Lung (tissue), 12 donors: ENCODE results near the gene RMC1. TPM values are rescaled to one million over a fixed set of nuclear protein-coding genes. Genes with fewer than 3 reads are reported as not detected.

Source experiments
- ATAC-seq: fragments of 200-7000 bp; cut with Tn5 transposase; one replicate; pipeline ENCODE4 v1.9.1; 2020; ENCODE audit warnings: moderate number of reproducible peaks; ENCODE audit not compliant: insufficient read depth, low FRiP score
- DNase-seq, 3 donors: peaks; one replicate each; pipeline ENCODE4 v3.0.0-alpha.2; 2013 to 2017
- H3K27ac ChIP-seq, 2 donors: one replicate each; pipeline ENCODE4 v1.5.1; 2013; ENCODE audit warnings: mild to moderate bottlenecking in 2 of 2, moderate library complexity in 2 of 2, control low read depth in 1 of 2, inconsistent platforms in 1 of 2, low read depth in 1 of 2, low read length in 1 of 2
- H3K27me3 ChIP-seq, 3 donors: one replicate each; pipeline ENCODE4 v1.5.1; 2013; ENCODE audit warnings: low read length in 2 of 3; ENCODE audit not compliant: control insufficient read depth in 3 of 3, insufficient read depth in 3 of 3
- H3K36me3 ChIP-seq, 4 donors: one replicate each; pipeline ENCODE4 v1.5.1; 2013; ENCODE audit warnings: low read length in 4 of 4, mild to moderate bottlenecking in 1 of 4, moderate library complexity in 1 of 4; ENCODE audit not compliant: control insufficient read depth in 4 of 4, insufficient read depth in 4 of 4
- H3K4me1 ChIP-seq, 5 donors: one replicate each; pipeline ENCODE4 v1.5.1; 2013; ENCODE audit warnings: low read length in 5 of 5, mild to moderate bottlenecking in 2 of 5, moderate library complexity in 1 of 5; ENCODE audit not compliant: control insufficient read depth in 5 of 5, insufficient read depth in 5 of 5
- H3K4me3 ChIP-seq: one replicate; pipeline ENCODE4 v1.5.1; 2013; ENCODE audit warnings: mild to moderate bottlenecking, control low read depth, moderate library complexity
- H3K9ac ChIP-seq, 2 donors: one replicate each; pipeline ENCODE4 v1.5.1; 2013; ENCODE audit warnings: low read length in 2 of 2, control low read depth in 1 of 2; ENCODE audit not compliant: insufficient read depth in 1 of 2
- H3K9me3 ChIP-seq, 4 donors: one replicate each; pipeline ENCODE4 v1.5.1; 2013; ENCODE audit warnings: low read length in 3 of 4, mild to moderate bottlenecking in 1 of 4, moderate library complexity in 1 of 4; ENCODE audit not compliant: control insufficient read depth in 4 of 4, insufficient read depth in 3 of 4
- WGBS, 2 donors: extraction: QIAGEN DNeasy Blood & Tissue Kit; methylation state at CpG; one replicate each; pipeline ENCODE4 v1.1.7; 2013; 5-methylcytosine and 5-hydroxymethylcytosine counted together
- polyA plus RNA-seq, 2 donors: library from polyadenylated mRNA; stranded (reverse); fragments of 200-250 nt; gene quantifications; one replicate each; pipeline ENCODE4 v1.2.1, GENCODE V29; 2013
- total RNA-seq, 2 donors: library from RNA; depleted of rRNA in 1 of 2; stranded (reverse); fragments of >200 nt in 1 of 2; gene quantifications; one replicate each; pipeline ENCODE4 v1.2.1, GENCODE V29; 2014 to 2021
- TF ChIP-seq, protein P1 (sequence below): IDR thresholded peaks from 2 replicates; pipeline ENCODE4 v1.5.1; 2012; ENCODE audit warnings: mild to moderate bottlenecking; ENCODE audit errors: control extremely low read depth, extremely low read depth
- donor health status: control.
- donor health status: control.
- donor health status: Bipolar disorder and iron deficiency.
- donor health status: healthy.
- donor health status: DM: yes; HTN: yes; CAD: no.

RMC1 gene
- total and polyA plus RNA-seq, 4 donors = 28.2 to 71.3 (median 32.2) TPM

DNA sequence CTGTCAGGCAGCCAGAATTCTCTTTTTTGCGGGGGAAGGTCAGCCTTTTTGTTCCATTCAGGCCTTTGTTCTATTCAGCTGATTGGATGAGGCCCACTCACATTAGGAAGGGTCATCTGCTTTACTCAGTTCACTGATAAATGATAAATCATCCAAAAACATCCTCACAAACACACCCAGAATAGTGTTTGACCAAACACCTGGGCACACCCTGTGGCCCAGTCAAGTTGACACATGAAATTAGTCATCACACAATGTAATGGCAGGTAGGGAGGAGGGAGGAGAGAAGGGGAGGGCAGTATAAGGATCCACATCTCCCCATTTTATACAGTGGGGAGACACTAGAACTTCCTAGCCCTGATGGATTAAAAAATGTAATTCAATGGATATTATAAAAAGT lies 8.3 kb upstream of the RMC1 start:
- no peak for ATAC-seq
- Histone ChIP-seq H3K9ac (no peak overlapping the region), H3K27me3 (no peaks in the 10 kb centered on the region)

DNA sequence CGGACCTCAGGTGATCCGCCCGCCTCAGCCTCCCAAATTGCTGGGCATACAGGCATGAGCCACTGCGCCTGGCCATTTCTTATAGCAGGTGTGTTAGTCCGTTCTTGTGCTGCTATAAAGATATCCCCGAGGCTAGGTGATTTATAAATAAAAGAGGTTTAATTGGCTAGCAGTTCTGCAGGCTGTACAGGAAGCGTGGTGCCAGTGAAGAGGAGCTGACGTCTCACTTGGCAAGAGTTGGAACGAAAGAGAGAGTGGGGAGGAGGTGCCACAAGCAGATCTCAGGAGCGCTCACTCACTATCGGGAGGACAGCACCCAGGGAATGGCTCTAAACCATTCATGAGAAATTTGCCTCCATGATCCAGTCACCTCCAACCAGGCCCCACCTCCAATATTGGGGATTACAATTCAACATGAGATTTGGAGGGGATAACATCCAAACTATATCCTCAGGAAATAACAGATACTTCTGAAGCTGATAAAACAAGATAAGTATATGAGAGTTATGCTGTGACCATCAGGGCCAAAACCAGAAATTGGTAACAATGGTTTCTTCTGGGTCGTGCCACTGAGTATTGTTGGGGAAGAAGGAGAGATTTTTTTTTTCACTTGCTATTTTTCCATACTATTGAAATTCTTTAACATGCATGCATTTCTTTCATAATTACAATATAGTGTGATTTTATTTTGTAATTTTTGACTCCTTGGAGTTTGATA lies 7.4 kb upstream of the RMC1 start:
- H3K4me3 ChIP-seq = no peak overlapping the region
- H3K9ac ChIP-seq = no peak overlapping the region
- TF ChIP-seq, protein P1, sequence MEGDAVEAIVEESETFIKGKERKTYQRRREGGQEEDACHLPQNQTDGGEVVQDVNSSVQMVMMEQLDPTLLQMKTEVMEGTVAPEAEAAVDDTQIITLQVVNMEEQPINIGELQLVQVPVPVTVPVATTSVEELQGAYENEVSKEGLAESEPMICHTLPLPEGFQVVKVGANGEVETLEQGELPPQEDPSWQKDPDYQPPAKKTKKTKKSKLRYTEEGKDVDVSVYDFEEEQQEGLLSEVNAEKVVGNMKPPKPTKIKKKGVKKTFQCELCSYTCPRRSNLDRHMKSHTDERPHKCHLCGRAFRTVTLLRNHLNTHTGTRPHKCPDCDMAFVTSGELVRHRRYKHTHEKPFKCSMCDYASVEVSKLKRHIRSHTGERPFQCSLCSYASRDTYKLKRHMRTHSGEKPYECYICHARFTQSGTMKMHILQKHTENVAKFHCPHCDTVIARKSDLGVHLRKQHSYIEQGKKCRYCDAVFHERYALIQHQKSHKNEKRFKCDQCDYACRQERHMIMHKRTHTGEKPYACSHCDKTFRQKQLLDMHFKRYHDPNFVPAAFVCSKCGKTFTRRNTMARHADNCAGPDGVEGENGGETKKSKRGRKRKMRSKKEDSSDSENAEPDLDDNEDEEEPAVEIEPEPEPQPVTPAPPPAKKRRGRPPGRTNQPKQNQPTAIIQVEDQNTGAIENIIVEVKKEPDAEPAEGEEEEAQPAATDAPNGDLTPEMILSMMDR = no peak
- WGBS, 2 donors = 53 to 55% methylated on average over 12 of the region's 12 CpGs
- H3K9me3 ChIP-seq = no peaks in the 10 kb centered on the region
- H3K27ac ChIP-seq = no peak overlapping the region
- DNase-seq (no peak), ATAC-seq (no peak)
- H3K4me1 ChIP-seq = peaks cover 0 to 2% (median 0%) of the 10 kb centered on the region in 5 donors
- no peaks in the 10 kb centered on the region for H3K27me3 ChIP-seq
- no peaks in the 10 kb centered on the region for H3K36me3 ChIP-seq

More for the DNA sequence above, 8.3 kb upstream of the RMC1 start:
- TF ChIP-seq, protein P1 = no peak
- H3K9me3 ChIP-seq = peaks cover 0 to 3% (median 2%) of the 10 kb centered on the region in 4 donors
- H3K36me3 ChIP-seq = no peaks in the 10 kb centered on the region
- H3K27ac ChIP-seq = no peak overlapping the region
- WGBS, 2 donors = 89 to 93% methylated on average over 1 of the region's 1 CpG
- H3K4me3 ChIP-seq = no peak overlapping the region
- no peak for DNase-seq
- H3K4me1 ChIP-seq = peaks cover 0 to 2% (median 0%) of the 10 kb centered on the region in 5 donors

DNA sequence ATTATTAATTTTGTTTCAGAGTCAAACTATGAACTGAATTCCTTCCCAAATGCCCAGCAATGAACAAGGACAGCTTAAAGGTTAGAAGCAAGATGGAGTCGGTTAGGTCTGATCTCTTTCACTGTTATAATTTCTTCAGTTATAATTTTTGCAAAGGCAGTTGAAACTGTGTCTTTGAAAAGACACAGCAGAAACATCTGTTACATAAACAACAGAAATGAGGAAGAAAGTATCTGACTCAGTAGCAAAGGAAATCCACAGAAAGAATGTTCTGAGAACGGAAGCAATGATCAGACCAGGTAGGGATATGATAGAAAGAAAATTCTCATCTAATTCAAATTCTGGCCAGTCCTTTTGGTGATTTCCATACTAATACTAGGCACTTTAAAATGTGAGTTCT lies 5.2 kb upstream of the RMC1 start:
- WGBS, 2 donors = 38 to 72% methylated on average over 2 of the region's 2 CpGs
- H3K9ac ChIP-seq = no peak overlapping the region
- H3K27me3 ChIP-seq = no peaks in the 10 kb centered on the region
- no peak overlapping the region for H3K27ac ChIP-seq
- peaks cover 0 to 7% (median 0%) of the 10 kb centered on the region in 5 donors for H3K4me1 ChIP-seq
- H3K9me3 ChIP-seq = no peaks in the 10 kb centered on the region
- DNase-seq = no peak
- TF ChIP-seq, protein P1 = no peak
- H3K36me3 ChIP-seq = no peaks in the 10 kb centered on the region
- ATAC-seq = no peak
- H3K4me3 ChIP-seq = no peak overlapping the region
